T-helper 1 cell (primary cell): Measurements from ENCODE around the gene CRYAA.
"Not testable (repeated sequence)": the region's sequence is repeated elsewhere in the genome, so short reads cannot be mapped to it uniquely, and the experiment has no call there.

ENCODE experiments used
- DNase-seq, 5 donors: peaks; one replicate each; pipeline ENCODE4 v3.0.0-alpha.2; 2012 to 2020

CRYAA gene

DNA sequence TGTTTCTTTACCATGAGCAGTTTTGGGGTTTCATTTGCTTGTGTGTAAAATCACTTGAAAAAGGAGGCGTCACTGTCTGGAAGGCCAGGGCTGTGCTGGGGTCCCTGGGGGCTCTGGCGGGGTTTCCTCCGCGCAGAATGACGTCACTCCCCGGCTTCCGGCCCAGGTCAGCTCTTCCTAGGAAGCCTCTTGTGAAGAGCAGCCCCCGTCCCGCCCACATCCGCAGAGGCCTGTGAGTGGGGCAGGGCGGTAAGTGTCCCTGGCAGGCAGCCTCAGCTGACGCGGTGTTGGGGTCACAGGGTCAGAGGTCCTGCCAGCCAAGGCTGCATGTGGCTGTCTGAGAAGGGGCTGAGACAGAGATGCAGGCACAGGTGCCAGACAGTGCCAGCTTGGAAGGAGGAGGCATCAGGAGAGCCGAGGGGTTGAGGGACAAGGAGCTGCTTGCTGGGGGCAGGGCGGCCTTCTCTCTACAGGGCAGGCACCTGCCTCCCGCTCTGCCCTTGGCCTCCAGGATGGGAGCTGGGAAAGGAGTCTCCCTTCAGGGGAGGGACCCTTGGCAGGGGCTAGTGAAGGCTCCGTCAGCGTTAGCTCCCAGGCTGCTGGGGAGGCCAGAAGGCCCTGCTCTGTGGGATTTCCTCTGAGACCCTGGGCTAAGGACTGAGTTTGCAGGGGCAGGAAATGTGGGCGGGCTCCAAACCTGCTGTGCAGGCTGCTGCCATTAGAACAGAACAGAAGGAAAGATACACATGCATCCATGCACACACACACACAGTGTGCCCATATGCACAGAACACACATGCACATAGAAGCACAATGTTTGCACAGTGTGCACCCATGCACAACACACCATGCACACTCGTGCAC lies 8.5 kb downstream of the CRYAA start:
- DNase-seq: not testable (repeated sequence)

DNA sequence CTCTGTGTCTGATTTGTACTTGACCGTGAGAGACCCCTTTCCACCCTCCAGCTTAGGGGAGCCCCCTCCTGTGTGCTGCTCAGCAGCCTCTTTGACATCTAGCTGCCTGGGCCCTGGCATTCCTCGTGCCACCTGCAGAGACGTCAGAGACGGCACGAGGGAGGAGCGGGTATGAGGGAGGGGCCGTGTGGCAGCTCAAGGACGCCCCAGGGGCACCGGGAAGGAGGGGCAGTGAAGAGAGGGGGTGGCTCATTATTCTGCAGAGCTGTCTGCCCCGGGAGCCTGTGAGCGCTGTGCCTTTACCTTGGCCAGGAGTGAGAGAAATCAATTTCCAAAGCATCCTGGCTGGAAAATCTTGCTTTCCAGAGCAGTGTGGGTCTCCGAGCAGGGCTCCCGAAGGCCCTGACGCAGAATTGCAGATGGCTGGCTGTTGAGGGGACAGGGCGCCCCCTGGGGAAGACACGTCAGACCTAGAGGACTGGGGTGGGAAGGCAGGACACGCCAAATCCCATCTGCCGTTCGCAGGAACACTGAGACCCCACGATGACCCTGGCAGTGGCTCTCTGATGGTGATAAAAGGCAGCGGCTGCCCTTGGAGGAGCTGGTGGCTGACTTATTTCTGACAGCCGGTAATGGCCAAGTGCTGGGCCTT lies 9.5 kb downstream of the CRYAA start:
- not testable (repeated sequence) for DNase-seq

DNA sequence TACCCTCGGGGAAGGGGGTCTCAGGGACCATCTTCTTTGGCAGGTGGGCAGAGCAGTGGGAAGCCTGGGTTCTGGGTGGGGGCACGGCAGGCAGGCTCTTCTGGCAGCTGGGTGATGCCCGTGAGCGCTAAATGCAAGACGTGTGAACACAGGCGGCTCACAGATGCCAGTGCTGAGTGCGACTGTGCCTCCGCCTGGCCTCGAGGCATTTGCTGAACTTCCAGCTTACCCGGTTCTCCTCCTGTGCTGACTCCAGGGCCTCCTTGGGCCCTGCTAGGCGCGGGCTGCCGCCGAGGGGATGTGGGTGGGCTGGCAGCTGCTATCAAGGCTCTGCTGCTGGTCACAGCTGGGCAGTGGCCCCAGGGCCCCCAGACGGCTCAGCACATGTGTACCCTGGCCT lies 12.2 kb downstream of the CRYAA start:
- not testable (repeated sequence) for DNase-seq

DNA sequence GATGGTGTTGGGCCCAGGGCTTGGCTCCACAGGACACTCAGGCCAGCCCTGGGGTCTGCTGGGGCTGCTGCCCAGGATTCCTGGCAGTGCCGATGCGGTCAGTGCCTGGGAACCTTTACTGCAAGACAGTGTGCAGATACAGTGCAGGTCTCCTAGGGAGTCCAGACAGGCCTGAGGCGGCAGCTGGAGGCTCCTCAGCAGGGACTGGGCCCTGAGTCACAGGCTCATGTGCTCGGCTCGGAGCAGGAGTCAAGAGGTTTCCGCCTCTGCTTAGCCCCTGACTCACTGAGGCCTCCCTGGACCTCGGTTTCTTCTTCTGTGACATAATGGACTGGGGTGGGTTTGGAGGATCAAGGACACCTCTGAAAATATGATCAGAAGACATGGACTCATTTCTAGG lies 18.5 kb downstream of the CRYAA start:
- not testable (repeated sequence) for DNase-seq

DNA sequence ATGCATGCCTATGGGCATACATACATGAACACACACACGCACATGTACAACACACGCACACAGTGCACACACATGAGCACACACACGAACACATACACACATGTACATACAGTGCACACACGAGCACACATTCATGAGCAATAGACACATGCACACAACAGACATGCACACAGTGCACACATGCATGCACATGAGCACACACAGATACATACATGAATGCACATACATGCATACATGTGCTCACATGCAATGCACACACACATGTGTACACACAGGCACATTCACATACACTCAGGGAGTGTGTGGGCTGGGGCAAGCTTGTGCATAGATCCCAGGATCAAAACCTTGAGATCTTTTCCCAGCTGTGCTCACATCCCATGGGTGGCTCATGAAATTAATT lies 18.9 kb downstream of the CRYAA start:
- DNase-seq: no peak

DNA sequence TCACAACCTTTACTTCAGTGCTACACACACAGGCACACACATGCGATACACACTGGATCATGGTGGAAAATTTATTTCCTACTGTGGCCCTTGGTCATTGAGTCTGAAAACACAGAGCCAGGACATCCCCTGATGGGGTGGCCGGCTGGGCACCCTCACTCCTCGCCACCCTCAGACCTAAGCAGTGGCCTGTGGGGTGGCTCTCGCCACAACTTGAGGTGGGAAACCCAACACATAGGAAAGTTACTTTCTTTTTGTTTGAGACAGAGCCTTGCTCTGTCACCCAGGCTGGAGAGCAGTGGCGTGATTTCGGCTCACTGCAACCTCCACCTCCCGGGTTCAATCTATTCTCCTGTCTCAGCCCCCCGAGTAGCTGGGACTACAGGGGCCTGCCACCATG lies 19.4 kb downstream of the CRYAA start:
- no peak for DNase-seq

DNA sequence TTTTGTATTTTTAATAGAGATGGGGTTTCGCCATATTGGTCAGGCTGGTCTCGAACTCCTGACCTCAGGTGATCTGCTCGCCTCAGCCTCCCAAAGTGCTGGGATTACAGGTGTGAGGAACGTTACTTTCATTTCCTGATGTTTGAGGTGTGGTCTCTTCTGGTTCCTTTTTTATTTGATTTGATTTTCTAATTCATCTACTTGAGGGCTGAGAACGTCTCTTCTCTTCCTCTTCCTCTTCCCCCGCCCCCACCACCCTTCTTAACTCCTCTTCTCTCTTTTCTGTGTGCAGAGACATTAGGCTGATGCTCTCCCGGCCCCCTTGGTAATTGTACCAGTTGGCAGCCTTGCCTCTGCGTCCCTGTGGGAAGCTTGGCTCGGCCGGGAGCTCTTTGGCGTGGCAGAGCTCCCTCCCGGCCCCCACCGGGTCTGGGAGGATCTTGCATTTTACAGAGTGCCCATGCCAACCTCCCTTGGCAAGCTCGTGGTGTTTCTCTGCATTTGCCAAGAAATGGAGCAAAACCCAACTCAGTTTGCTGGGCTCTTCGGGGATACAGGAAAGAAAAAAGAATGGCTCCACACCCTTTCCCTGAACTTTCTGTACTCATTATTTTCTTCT lies 19.9 kb downstream of the CRYAA start:
- no peak for DNase-seq

DNA sequence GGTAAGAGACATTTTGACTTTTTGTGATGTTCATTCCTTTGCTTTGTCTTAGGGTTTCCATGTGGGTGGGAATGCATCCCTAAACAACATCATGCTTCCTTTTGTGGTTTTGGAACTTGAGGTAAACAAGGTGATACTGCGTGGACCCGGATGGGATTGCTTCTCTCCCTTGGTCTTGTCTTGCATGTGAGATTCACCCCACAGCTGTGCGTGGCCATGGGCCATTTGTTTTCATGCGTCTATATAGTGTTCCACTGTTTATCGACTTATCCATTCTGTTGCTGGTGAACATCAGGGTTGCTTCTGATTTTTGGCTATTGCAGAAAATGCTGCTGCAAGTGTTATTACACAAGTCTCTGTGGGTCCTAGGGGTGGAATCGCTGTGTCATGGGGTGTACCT lies 21.1 kb downstream of the CRYAA start:
- DNase-seq: no peak

DNA sequence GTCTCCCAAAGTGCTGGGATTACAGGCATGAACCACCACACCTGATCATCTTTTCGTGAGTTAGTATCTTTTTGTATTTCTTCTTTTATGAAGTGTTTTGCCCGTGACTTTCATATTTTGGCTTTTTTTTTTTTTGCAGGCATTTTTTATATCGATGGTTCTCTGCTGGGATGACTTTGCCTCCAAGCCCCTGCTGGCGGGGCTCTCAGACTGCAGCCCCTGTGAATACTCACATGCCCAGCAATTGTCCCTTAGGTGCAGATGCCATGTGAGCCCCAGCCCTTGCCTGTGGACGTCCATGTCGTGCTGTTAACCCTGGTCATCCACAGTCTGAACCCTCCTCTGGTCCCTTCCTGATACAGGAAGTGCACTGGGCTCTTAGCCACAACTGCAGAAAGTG lies 21.7 kb downstream of the CRYAA start:
- no peak for DNase-seq

DNA sequence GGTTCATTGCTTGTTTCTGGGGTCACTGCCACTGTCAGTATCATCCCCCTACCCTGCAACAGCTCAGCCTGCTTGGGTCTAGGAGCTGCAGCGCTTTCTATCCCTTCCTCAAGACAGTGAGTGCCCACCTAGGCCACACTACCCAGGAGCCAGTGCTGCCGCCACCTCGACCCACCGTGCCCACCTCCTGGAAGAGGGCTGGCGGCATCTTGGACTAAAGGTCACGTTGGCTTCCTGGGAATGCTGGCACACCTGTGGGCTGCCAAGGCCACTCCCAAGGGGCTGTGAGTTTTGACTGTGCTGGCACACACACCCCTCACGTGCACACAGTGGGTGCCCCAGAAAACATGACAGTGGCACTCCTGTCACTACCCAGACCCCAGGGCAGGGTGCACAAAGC lies 22.1 kb downstream of the CRYAA start:
- DNase-seq: no peak

DNA sequence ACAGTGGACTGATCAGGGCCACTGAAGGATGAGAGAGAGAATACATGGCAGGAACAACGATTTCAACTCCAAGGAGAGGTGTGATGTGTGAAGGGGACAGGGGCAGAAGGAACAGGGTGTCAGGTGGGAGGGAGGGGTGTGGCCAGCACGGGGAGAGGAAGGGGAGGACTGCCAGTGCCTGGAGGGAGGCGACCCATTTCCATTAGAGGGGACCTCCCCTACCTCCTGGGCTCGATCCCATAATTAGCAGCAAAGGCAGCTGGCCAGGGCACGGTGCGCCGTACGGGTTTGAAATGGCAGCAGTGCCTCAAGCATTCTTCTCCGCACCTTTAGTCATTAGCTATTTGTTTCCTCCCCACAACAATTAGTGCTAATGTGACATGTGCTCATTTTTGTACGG lies 22.7 kb downstream of the CRYAA start:
- no peak for DNase-seq

DNA sequence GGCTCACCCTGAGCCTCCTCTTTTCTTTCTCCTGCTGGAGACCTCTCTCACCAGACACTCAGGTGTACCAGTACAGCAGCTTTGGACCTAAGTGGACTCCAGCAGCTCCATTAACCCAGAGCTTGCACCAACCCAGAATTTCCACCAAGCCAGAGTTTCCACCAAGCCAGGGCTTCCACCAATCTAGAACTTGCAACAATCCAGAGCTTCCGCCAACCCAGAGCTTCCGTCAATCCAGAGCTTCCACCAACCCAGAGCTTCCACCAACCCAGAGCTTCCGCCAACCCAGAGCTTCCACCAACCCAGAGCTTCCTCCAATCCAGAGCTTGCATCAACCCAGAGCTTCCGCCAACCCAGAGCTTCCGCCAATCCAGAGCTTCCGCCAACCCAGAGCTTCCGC lies 23.2 kb downstream of the CRYAA start:
- DNase-seq: no peak

DNA sequence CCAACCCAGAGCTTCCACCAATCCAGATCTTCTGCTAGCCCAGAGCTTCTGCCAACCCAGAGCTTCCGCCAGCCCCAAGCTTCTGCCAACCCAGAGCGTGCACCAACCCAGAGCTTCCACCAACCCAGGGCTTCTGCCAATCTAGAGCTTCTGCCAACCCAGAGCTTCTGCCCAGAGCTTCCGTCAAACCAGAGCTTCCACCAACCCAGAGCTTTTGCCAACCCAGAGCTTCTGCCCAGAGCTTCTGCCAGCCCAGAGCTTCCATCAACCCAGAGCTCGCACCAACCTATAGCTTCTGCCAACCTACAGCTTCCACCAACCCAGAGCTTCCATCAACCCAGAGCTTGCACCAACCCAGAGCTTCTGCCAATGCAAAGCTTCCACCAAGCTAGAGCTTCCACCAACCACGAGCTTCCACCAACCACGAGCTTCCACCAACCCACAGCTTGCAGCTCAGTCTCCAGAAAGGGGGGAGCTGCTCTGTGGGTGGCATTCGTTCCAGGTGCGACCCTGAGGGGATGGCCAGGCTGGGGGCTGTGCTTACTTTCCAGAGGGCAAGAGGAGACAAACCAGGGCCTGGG lies 23.8 kb downstream of the CRYAA start:
- DNase-seq: no peak

DNA sequence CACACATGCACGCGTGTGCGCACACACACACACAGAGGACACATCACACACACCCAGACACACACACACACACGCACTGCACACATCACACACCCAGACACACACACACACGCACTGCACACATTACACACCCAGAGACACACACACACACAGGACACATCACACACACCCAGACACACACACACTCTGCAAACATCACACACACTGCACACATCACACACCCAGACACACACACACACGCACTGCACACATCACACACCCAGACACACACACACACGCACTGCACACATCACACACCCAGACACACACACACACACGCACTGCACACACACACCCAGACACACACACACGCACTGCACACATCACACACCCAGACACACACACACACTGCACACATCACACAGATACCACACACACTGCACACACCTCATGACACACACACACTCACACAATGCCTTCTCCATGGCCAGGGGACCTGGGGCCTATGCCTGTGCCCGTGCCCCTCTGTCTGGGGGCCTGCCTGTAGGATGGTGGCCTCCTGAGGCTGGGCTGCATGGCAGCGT lies 24.4 kb downstream of the CRYAA start:
- no peak for DNase-seq

DNA sequence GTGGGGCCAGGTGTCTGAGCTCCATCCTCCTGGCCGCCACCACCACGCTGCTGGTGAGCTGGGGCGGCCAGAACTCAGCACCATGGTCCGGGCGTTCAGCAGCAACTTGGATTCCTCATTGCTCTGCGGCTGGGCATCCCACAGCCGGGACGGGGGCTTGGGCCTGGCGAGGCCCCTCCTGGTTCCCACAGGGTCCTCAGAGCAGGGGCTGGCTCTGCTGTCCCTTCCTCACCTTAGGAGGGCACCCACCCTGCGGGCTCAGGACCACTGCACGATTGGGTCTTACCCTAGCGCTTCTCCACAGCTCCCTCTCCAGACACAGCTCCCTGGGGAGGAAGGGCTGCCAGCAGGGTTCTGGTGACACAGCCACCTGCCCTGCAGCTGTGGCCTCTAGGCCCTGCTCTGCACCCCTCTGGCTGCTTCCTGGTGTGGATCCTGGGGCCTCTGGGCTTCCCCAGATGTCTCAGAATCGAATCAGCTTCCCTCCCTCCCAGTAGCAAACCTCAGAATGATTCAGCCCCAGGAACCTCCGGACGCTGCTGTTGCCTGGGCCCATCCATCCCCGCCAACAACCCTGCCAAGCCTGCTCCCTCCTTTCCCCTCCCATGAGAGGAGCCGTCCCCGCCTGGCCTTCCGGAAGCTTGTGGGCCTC lies 25.0 kb downstream of the CRYAA start:
- DNase-seq: no peak

DNA sequence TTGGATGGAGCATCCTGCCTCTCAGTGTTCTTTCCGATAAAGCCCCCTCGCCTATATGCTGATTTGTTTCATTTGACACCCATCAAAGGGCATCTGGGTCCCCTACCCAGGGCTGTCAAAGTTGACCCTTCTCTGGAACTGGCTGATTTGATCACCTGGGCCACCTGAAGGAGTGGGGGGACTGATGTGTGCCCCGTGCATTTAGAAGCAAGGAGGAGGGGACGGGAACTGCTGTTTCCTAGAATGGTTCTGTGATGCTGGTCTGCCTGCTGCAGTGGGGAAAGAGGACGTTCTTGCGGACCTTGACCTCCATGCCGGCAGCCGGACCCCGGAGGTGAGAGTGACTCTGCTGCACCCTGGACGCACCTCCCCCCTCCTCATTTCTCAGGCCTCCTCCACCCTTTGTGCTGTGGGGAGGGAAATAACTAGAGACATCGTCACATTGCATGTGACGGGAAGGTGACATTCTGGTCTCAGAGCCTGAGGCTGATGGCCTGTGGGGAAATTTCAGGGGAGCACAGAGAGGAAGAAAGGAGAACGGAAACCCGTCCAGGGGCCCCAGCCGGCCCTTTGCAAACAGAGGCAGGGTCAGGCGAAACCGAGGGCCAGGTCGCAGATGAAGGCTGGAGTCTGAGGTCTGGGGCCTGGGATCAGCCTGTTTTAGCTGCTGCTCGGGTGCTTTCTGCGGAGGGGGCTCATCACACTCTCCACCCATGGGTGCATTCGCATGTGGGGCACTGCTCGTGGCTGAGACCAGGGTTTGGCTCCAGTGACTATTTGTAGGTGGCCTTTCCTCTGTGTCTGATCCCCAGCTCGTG lies 25.7 kb downstream of the CRYAA start:
- DNase-seq: no peak

DNA sequence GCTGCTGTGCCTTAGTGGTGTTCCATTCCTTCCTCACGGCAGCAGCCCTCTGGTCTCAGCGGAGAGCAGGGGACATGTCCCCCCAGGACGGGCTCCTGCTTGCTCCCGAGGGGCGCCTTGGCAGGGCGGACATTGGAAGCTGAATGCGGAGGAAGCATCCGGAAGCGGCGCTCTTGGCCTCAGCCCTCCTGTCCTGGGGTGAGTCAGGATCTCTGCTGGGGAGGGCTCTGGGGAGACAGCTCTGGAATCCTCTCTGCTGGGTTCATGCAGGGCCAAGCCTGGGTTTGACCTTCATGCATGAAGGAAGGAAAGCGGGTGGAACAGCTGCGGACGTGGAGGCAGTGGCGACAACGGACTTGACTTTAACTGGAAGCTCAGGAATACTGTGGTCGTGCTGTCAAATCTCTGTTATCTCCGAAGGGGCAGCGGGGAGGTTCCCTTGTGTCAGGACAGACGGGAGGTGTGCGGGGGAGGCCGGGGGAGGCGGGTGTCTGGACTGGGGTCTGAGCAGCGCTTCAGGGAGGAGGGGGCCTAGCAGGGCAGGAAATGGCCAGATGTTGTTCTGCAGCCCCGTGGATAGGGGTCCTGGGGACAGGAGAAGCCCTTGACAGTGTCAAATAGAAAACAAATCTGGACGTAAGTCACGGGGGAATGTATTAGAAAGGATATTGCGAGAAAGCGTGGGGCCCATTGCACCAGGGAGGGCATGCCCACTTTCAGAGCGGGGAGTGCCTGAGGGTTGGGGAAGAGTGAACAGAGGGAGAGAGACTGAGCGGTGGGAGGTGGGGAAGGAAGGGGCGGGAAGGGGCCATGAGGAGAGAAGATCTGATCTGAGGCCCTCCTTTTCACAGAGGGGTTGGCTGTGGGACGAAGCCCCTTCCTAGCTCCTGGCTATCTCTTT lies 26.6 kb downstream of the CRYAA start:
- DNase-seq: no peak

DNA sequence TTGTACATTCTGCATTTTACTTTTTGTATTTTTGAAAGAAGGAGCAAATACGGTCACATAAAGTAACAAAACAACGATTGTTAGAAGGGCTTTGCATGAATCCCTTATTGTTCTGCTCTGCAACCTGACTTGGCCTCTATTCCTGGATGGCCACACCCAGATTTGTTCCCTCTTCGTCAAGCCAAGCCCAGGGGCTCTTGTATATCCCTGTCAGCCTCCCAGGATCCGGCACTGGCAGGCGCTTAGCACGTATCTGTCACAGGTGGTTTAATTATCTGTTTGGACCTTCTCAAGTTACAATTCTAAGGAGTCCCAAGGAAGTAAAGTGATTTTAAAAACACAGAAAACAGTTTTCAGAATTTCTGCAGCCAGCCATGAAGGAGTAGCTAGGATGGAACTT lies 28.0 kb downstream of the CRYAA start:
- no peak for DNase-seq

DNA sequence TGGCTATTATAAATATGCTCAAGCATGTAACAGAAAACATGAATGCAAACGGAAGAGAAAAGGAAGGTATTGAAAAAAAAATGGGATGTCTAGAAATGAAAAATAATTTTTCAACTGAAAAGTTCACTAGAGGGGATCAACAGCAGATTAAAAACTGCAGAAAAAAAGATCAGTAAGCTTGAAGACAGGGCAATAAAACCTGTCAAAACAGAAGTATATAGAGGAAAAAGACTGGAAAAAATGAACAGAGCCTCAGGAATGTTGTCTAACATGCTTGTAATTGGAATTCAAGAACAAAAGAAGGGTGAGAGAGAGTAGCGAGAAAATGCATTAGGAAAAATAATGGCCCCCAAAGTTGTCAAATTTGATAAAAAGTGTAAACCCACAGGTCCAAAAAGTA lies 29.6 kb downstream of the CRYAA start:
- DNase-seq: no peak

DNA sequence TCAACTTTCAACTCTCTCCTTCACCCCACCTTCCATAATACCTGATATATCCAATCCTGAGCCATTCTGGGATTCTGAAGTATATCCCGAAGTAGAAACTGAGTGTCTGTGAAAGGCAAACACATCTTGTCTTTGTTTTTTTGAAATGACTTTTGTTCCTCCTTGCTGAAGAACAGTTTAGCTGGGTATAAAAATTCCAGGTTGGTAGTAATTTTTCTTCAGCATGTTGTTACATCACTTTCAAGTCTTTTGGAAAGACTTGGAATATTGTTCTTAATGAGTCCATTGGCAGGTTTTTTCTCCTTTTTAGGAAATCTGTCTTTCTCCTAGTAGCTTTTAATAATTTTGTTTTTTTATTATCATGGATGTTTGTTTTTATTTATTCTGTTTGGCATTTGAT lies 32.7 kb downstream of the CRYAA start:
- DNase-seq: no peak

DNA sequence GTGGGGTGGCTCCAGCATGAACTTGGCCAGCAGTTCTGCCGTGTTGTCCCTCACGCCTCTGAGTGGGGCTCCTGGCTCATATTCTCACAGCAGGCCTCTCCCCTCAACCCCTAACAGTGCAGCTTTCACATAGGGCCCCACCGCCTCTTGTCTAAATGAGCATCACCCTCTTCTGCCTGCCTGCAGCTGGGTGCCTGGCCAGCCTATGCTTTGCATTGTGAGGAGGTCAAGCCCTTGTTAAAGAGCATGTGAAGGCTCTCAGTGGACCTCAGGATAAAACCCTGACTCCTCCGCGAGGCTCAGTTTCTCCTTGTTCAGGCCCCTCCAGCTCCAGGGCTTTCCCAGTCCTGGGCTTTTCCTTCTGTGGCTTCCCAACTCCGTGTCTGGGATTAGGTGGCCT lies 34.8 kb downstream of the CRYAA start:
- DNase-seq: no peak
